ENCODE data around the gene PCDHA8. TPM values are rescaled to one million over a fixed set of nuclear protein-coding genes. Genes with fewer than 3 reads are reported as not detected.
A peak's percentile ranks its signal among the peaks of the same experiment; 100 is the strongest.

Gene PCDHA8
- total RNA-seq (2014; rRNA removed) = 0.11 TPM in 1 of 2 replicates, not detected in the other
- percentile 37 among the genes with signal in this experiment for Bru-seq, nascent RNA
- BruChase-seq, experiment 1, labeled RNA remaining after a 6-hour chase = percentile 50 among the genes with signal in this experiment
- BruChase-seq, experiment 2, labeled RNA remaining after a 2-hour chase = percentile 53 among the genes with signal in this experiment
- long read RNA-seq = 0 reads

- DNase-seq (peak; percentile 73), ATAC-seq (peak; percentile 92)
- ChIA-PET CTCF (interaction anchor here (0.5 to 1.5 kb wide), 13 partner anchors 20 to 1798 kb away, joined by 3 to 34 read pairs (median 4); partner anchors contain the start of genes PCDHA5 and PCDHB1), POLR2A (ENCODE audit: unreplicated experiment) (interaction anchor here (0.6 to 0.7 kb wide), 2 partner anchors 157 to 556 kb away, joined by 3 to 7 read pairs; no protein-coding TSS in a partner anchor)
- BruUV-seq (replicated peaks) = no TSS peak
- Histone ChIP-seq H4K20me1 (ENCODE audit: low read length) (no peaks in the 10 kb centered on the region), H3F3A (ENCODE audit: low read length, unreplicated experiment) (no peaks in the 10 kb centered on the region), H3K9me2 (replicated peaks; ENCODE audit: low read length) (no peaks in the 10 kb centered on the region), H3K4me2 (ENCODE audit: low read length) (peak within 1 kb of the TSS; percentile 91), H3K27me3 (ENCODE audit: low read length) (no peaks in the 10 kb centered on the region), H2AFZ (ENCODE audit: low read length) (peak within 1 kb of the TSS; percentile 93), H3K27ac (ENCODE audit: low read length) (no peak within 1 kb of the TSS), H3K4me3 (ENCODE audit: low read length) (peak within 1 kb of the TSS; percentile 74), H3K9ac (ENCODE audit: low read length) (peak within 1 kb of the TSS; percentile 44; the same call in 1 of the 2 replicates), H3K79me2 (ENCODE audit: low read length) (no peaks in the 10 kb centered on the region), H3K36me3 (ENCODE audit: low read depth, low read length) (no peaks in the 10 kb centered on the region), H3K4me1 (ENCODE audit: insufficient read depth, low read length) (no peaks in the 10 kb centered on the region), H3K9me3 (ENCODE audit: low read length) (no peaks in the 10 kb centered on the region)
- intact Hi-C loops (cut with micrococcal nuclease) = loop anchor here (1.0 to 10.0 kb wide), 5 partner anchors 34 to 724 kb away; partner anchors contain the start of genes PCDHA12, PCDHA13 and PCDHA4
- no peak for TF ChIP-seq EZH2phosphoT487 (IDR thresholded peaks at IDR 0.05; ENCODE audit: borderline replicate concordance, low read length)
- peak; percentile 69 for TF ChIP-seq CTCF (conservative IDR thresholded peaks at IDR 0.05; ENCODE audit: low read depth, low read length)
Measured at GRCh38 chr5:140840978-140841962, at the start of gene PCDHA8. Gene PCDHA8, plus strand, starts transcription at chr5:140841187. Its CDS starts 135 bp downstream, at chr5:140841322.

- Histone ChIP-seq H3K9me2 (replicated peaks; ENCODE audit: low read length) (no peaks in the 10 kb centered on the region), H3F3A (ENCODE audit: low read length, unreplicated experiment) (no peaks in the 10 kb centered on the region), H3K36me3 (ENCODE audit: low read depth, low read length) (peaks cover 2% of the 10 kb centered on the region; the same call in 1 of the 2 replicates), H3K4me3 (ENCODE audit: low read length) (no peak within 1 kb of the TSS), H3K27ac (ENCODE audit: low read length) (no peak within 1 kb of the TSS), H3K79me2 (ENCODE audit: low read length) (no peaks in the 10 kb centered on the region), H3K27me3 (ENCODE audit: low read length) (no peaks in the 10 kb centered on the region), H4K20me1 (ENCODE audit: low read length) (no peaks in the 10 kb centered on the region), H3K9me3 (ENCODE audit: low read length) (peaks cover 10% of the 10 kb centered on the region; the same call in 1 of the 2 replicates), H2AFZ (ENCODE audit: low read length) (no peak within 1 kb of the TSS), H3K9ac (ENCODE audit: low read length) (no peak within 1 kb of the TSS), H3K4me2 (ENCODE audit: low read length) (no peak within 1 kb of the TSS), H3K4me1 (ENCODE audit: insufficient read depth, low read length) (no peaks in the 10 kb centered on the region)
- intact Hi-C loops (cut with micrococcal nuclease) = no loop called here
- BruUV-seq (replicated peaks) = no TSS peak
- no peak for ATAC-seq
- POLR2A ChIA-PET (ENCODE audit: unreplicated experiment) = no interaction called here
- TF ChIP-seq EZH2phosphoT487 (IDR thresholded peaks at IDR 0.05; ENCODE audit: borderline replicate concordance, low read length) (no peak), EZH2 (IDR thresholded peaks at IDR 0.05; ENCODE audit: low read length, unreplicated experiment) (no peak), CTCF (conservative IDR thresholded peaks at IDR 0.05; ENCODE audit: low read depth, low read length) (no peak)
- no peak for DNase-seq
- CTCF ChIA-PET = no interaction called here
Measured at GRCh38 chr5:140794595-140795258, 46.3 kb upstream of the PCDHA8 start, which contains the start of gene PCDHA2. Gene PCDHA2, plus strand, starts transcription at chr5:140794852.
